ENCODE data around the gene CRYGB.

CRYGB gene

GRCh38 chr2:208098267-208098666 is 47.7 kb downstream of the CRYGB start:
- no peak overlapping the region for H3K27ac Mint-ChIP-seq
- no peaks in the 10 kb centered on the region for H3K36me3 Mint-ChIP-seq (ENCODE audit: low read depth)
- peaks cover 5% of the 10 kb centered on the region for H3K27me3 Mint-ChIP-seq (ENCODE audit: low read depth, poor library complexity)
- H3K4me3 Mint-ChIP-seq = no peak overlapping the region
- no peaks in the 10 kb centered on the region for H3K4me1 Mint-ChIP-seq
- H3K9me3 Mint-ChIP-seq = no peaks in the 10 kb centered on the region
- no peak for TF ChIP-seq CTCF (IDR thresholded peaks at IDR 0.05)
- DNase-seq = no peak

GRCh38 chr2:208097801-208098200 is 48.2 kb downstream of the CRYGB start:
- no peak for TF ChIP-seq CTCF (IDR thresholded peaks at IDR 0.05)
- peaks cover 7% of the 10 kb centered on the region for H3K27me3 Mint-ChIP-seq (ENCODE audit: low read depth, poor library complexity)
- no peaks in the 10 kb centered on the region for H3K4me1 Mint-ChIP-seq
- H3K27ac Mint-ChIP-seq = no peak overlapping the region
- DNase-seq = no peak
- no peaks in the 10 kb centered on the region for H3K36me3 Mint-ChIP-seq (ENCODE audit: low read depth)
- H3K9me3 Mint-ChIP-seq = no peaks in the 10 kb centered on the region
- no peak overlapping the region for H3K4me3 Mint-ChIP-seq

- H3K27ac Mint-ChIP-seq = no peak overlapping the region
- H3K9me3 Mint-ChIP-seq = no peaks in the 10 kb centered on the region
- no peak overlapping the region for H3K4me3 Mint-ChIP-seq
- no peak for TF ChIP-seq CTCF (IDR thresholded peaks at IDR 0.05)
- H3K27me3 Mint-ChIP-seq (ENCODE audit: low read depth, poor library complexity) = peaks cover 9% of the 10 kb centered on the region
- no peaks in the 10 kb centered on the region for H3K36me3 Mint-ChIP-seq (ENCODE audit: low read depth)
- H3K4me1 Mint-ChIP-seq = no peaks in the 10 kb centered on the region
- DNase-seq = no peak
Measured at GRCh38 chr2:208097313-208097712, 48.6 kb downstream of the CRYGB start.

- no peaks in the 10 kb centered on the region for H3K36me3 Mint-ChIP-seq (ENCODE audit: low read depth)
- peak overlapping the region; percentile 10 for H3K27ac Mint-ChIP-seq
- no peak for DNase-seq
- no peak for TF ChIP-seq CTCF (IDR thresholded peaks at IDR 0.05)
- H3K4me3 Mint-ChIP-seq = no peak overlapping the region
- H3K27me3 Mint-ChIP-seq (ENCODE audit: low read depth, poor library complexity) = peaks cover 9% of the 10 kb centered on the region
- no peaks in the 10 kb centered on the region for H3K4me1 Mint-ChIP-seq
- H3K9me3 Mint-ChIP-seq = no peaks in the 10 kb centered on the region
Measured at GRCh38 chr2:208096080-208096479, 49.9 kb downstream of the CRYGB start.

- no peaks in the 10 kb centered on the region for H3K36me3 Mint-ChIP-seq (ENCODE audit: low read depth)
- no peak overlapping the region for H3K4me3 Mint-ChIP-seq
- peaks cover 11% of the 10 kb centered on the region for H3K27me3 Mint-ChIP-seq (ENCODE audit: low read depth, poor library complexity)
- no peak for DNase-seq
- no peaks in the 10 kb centered on the region for H3K4me1 Mint-ChIP-seq
- TF ChIP-seq CTCF (IDR thresholded peaks at IDR 0.05) = no peak
- H3K9me3 Mint-ChIP-seq = peaks cover 3% of the 10 kb centered on the region
- no peak overlapping the region for H3K27ac Mint-ChIP-seq
Measured at GRCh38 chr2:208093128-208093527, 52.8 kb downstream of the CRYGB start.

Measured in nephron progenitor cell (in vitro differentiated cells).